Activated T-helper 1 cell treated with Interleukin-2 at 50 U/mL for 16 hours (primary cell): ENCODE results near the gene RAB40B.
"Not testable (repeated sequence)": the region's sequence is repeated elsewhere in the genome, so short reads cannot be mapped to it uniquely, and the experiment has no call there.

Experiments used
- DNase-seq: peaks from one replicate; pipeline ENCODE4 v3.0.0-alpha.2; 2020; ENCODE audit warnings: low read depth

The RAB40B gene

GRCh38 chr17:82667668-82668000 is 30.9 kb downstream of the RAB40B start:
- no peak for DNase-seq

GRCh38 chr17:82666931-82667667 is 31.4 kb downstream of the RAB40B start:
- DNase-seq = no peak

GRCh38 chr17:82665891-82666290 is 32.6 kb downstream of the RAB40B start:
- DNase-seq = no peak

GRCh38 chr17:82665217-82665616 is 33.3 kb downstream of the RAB40B start:
- no peak for DNase-seq

- DNase-seq = no peak
Observed at GRCh38 chr17:82664701-82665182, 33.8 kb downstream of the RAB40B start.

- no peak for DNase-seq
Observed at GRCh38 chr17:82664276-82664575, 34.3 kb downstream of the RAB40B start.

- DNase-seq = no peak
Observed at GRCh38 chr17:82663381-82664275, 34.9 kb downstream of the RAB40B start.

- no peak for DNase-seq
Observed at GRCh38 chr17:82662711-82663261, 35.7 kb downstream of the RAB40B start.

GRCh38 chr17:82661717-82662683 is 36.5 kb downstream of the RAB40B start:
- DNase-seq = no peak

- no peak for DNase-seq
Observed at GRCh38 chr17:82659886-82660285, 38.6 kb downstream of the RAB40B start.

GRCh38 chr17:82658796-82659452 is 39.6 kb downstream of the RAB40B start:
- no peak for DNase-seq

GRCh38 chr17:82658331-82658730 is 40.2 kb downstream of the RAB40B start:
- no peak for DNase-seq

- no peak for DNase-seq
Observed at GRCh38 chr17:82657926-82658325, 40.6 kb downstream of the RAB40B start.

- DNase-seq = no peak
Observed at GRCh38 chr17:82656266-82656665, 42.2 kb downstream of the RAB40B start.

- no peak for DNase-seq
Observed at GRCh38 chr17:82655523-82655922, 43.0 kb downstream of the RAB40B start.

GRCh38 chr17:82655038-82655479 is 43.4 kb downstream of the RAB40B start:
- no peak for DNase-seq

GRCh38 chr17:82654611-82655010 is 43.9 kb downstream of the RAB40B start:
- not testable (repeated sequence) for DNase-seq

- no peak for DNase-seq
Observed at GRCh38 chr17:82653651-82654528, 44.6 kb downstream of the RAB40B start.

- no peak for DNase-seq
Observed at GRCh38 chr17:82650723-82651122, 47.8 kb downstream of the RAB40B start.
